ENCODE measurements around the gene MLEC.

DNA sequence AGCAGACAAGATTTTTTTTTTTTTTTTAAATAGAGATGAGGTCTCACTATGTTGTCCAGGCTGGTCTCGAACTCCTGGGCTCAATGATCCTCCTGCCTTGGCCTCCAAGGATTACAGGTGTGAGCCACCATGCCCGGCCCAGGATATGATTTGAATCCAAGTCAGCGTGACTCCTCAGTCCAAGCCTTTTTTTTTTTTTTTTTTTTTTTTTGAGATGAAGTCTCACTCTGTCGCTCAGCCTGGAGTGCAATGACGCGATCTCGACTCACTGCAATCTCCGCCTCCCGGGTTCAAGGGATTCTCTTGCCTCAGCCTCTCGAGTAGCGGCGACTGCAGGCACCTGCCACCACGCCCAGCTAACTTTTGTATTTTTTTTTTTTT, 39.6 kb upstream of the MLEC start:
- TF ChIP-seq, protein P1, sequence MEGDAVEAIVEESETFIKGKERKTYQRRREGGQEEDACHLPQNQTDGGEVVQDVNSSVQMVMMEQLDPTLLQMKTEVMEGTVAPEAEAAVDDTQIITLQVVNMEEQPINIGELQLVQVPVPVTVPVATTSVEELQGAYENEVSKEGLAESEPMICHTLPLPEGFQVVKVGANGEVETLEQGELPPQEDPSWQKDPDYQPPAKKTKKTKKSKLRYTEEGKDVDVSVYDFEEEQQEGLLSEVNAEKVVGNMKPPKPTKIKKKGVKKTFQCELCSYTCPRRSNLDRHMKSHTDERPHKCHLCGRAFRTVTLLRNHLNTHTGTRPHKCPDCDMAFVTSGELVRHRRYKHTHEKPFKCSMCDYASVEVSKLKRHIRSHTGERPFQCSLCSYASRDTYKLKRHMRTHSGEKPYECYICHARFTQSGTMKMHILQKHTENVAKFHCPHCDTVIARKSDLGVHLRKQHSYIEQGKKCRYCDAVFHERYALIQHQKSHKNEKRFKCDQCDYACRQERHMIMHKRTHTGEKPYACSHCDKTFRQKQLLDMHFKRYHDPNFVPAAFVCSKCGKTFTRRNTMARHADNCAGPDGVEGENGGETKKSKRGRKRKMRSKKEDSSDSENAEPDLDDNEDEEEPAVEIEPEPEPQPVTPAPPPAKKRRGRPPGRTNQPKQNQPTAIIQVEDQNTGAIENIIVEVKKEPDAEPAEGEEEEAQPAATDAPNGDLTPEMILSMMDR (IDR thresholded peaks at IDR 0.05; ENCODE audit: low read length) = no peak
- TF ChIP-seq EZH2 (IDR thresholded peaks at IDR 0.05; ENCODE audit: borderline replicate concordance, low read length) = no peak

Measured in OCI-LY1 (cell line).